GM19238 (cell line): Measurements from ENCODE around the gene HCN3.
"Not testable (repeated sequence)": the region's sequence is repeated elsewhere in the genome, so short reads cannot be mapped to it uniquely, and the experiment has no call there.

ENCODE experiments used
- DNase-seq: peaks from one replicate; pipeline ENCODE4 v3.0.0; 2011; ENCODE audit warnings: low spot score; ENCODE audit not compliant: insufficient read length

Gene HCN3

DNA sequence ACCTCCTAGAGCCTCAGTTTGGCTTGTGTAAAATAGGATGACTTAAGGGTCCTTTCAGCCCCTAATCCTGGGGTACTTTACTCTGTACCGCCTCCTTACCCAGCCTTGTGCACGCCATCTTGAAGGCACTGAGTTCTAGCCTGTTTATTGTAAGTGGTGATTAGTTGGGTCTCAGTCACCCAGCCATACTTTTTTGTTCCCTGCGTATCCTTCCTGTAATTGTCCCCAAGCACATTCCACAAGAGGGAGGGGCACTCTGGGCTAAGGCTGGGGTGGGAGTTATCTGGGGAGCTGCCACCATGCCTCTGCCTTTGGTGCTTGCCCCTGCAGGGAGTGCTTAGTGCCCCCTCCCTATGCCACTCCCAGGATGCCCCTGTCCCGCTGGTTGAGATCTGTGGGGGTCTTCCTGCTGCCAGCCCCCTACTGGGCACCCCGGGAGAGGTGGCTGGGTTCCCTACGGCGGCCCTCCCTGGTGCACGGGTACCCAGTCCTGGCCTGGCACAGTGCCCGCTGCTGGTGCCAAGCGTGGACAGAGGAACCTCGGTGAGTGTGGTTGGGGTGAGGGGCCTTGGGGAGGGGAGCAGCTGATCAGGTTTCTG, 32.3 kb downstream of the HCN3 start:
- no peak for DNase-seq

DNA sequence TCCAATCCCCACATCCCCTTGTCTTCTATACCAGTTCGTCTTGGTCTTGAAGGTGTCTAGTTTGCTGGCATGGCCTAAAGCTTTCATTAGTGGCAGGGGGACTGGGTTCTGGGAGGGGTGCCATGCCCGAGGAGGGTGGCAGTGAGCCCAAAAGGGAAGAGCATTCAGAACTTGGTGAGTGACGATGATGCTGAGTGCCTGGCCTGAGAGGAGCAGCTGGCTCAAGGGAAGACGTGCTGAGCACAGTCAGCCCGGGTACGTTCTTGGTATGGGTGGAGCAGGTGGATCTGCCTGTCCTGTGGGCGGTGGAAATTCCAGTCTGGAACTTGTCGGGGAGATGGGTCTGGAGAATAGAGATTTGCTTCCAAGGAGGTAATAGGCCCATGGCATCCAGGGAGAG, 36.0 kb downstream of the HCN3 start:
- no peak for DNase-seq

DNA sequence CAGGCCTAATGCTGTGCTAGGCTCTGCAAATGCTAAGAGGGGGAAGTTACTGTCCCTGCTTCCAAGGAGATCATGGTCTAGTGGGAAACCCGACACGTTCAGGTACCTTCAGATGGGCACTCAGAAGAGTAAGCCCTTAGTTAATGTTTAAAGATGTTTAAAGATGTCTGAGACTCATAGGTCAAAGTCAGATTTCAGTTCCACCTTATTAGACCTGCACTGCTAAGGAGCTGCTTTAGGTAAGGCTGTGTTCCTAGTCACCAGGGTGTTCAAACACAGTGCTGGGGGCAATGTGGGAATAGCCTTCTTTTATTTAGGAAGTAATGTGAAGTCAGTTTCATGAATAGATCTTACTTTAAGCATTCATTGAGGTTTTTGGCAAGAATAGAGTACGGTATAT, 39.7 kb downstream of the HCN3 start:
- no peak for DNase-seq

DNA sequence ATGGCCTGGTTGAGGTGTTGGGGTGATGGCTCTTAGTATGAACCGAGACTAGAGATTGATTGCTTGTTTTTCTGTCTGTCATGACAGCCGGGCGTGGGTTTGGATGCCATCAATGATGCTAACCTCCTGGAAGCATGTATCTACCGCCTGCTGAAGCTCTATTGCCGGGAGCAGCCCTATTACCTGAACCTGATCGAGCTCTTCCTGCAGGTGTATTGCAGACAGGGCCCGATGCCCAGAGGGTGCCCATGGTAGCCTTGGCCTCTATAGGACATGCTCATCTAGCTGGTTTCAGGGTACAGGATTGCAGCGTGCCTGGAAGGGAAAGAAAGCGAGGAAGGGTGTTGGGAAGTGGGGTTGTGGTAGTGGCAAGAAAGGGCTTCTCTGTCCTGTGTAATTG, 40.8 kb downstream of the HCN3 start:
- DNase-seq, result no peak

DNA sequence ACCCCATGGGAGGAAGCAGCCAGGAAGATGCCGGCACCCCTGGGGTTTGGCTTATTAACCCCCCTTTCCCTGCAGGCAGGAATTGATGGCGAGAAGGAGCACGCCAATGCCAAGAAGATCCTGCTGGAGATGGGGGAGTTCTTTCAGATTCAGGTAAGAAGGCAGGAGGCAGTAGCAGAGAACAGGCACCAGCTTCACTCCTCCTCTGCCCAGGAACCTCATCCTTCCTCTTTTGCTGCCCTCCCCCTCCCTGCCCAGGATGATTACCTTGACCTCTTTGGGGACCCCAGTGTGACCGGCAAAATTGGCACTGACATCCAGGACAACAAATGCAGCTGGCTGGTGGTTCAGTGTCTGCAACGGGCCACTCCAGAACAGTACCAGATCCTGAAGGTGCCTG, 42.3 kb downstream of the HCN3 start:
- no peak for DNase-seq

DNA sequence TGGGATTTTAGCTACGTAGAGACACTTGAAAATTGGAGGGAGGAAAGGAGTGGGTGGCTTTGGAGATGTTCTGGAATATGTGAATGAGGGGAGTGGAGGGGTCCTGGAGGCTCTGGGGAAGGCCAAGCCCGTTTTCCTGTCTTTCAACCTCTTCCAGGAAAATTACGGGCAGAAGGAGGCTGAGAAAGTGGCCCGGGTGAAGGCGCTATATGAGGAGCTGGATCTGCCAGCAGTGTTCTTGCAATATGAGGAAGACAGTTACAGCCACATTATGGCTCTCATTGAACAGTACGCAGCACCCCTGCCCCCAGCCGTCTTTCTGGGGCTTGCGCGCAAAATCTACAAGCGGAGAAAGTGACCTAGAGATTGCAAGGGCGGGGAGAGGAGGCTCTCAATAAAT, 43.0 kb downstream of the HCN3 start:
- no peak for DNase-seq

DNA sequence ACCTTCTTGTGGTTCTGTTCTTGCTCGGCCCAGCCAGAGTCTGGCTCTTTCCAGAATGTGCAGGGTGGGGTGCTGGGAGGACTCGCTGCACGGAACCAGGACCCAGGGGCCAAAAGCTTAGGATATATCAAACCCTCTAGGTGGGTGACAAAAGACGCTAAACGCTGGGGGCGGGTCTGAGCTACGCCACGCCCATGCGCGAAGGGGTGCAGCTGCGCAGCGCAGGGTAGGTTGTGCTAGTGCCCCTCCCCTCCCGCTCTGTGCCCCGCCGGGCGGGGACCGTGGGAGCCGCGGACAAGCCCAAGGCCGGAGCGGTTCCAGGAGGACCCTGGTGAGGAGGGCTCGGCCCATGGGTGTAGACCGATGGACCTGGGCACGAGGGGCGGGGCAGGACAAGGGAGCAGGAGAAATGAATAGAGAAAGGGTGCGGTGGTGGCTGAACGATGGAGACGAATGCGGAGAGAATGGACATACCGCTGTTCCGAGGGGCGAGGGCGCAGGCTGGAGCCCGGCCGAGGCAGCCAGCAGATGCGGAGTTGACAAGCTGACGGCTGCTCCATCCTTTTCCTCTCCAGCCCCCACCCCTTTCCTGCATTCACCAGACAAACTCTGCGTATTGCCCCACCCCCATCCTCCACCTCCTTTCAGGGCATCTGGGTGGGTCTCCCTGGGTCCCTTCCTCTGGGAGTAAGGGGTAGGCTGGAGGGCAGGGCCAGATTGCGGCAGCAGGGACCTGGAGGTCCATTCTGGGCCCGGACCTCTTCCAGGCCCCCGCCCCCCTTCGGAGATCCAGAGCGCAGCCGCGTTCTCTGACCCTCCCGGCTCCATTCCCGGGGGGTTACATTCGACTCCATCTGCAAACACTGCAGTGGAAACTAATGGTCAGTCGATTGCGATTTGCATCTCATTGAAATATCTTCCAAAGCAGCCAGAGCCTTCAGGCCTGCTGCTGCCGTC, 43.7 kb downstream of the HCN3 start, which contains the start of gene RUSC1:
TSS of gene RUSC1 (plus strand) at position 234 of the 957 bp plus-strand sequence. CDS start 880 bp downstream, outside the sequence.
- peak; percentile 68 for DNase-seq

DNA sequence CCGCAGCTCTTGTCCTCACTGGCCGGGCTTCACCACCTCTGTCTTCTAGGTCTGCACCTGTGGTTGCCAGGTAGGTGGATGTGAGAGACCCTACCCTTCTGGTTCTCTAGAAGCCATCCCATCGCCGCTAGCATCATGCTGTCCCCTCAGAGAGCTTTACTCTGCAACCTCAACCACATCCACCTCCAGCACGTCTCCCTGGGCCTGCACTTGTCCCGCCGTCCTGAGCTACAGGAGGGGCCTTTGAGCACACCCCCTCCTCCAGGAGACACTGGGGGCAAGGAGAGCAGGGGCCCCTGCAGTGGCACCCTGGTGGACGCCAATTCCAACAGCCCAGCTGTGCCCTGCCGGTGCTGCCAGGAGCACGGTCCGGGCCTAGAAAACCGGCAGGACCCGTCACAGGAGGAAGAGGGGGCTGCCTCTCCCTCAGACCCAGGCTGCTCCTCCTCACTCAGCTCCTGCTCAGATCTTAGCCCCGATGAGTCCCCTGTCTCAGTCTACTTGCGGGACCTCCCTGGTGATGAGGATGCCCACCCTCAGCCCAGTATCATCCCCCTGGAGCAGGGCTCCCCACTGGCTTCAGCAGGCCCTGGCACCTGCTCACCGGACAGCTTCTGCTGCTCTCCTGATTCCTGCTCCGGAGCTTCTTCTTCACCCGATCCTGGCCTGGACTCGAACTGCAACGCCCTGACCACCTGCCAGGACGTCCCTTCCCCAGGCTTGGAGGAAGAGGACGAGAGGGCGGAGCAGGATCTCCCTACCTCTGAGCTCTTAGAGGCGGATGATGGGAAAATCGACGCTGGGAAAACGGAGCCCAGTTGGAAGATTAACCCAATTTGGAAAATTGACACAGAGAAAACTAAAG, 44.6 kb downstream of the HCN3 start:
- DNase-seq, result no peak

DNA sequence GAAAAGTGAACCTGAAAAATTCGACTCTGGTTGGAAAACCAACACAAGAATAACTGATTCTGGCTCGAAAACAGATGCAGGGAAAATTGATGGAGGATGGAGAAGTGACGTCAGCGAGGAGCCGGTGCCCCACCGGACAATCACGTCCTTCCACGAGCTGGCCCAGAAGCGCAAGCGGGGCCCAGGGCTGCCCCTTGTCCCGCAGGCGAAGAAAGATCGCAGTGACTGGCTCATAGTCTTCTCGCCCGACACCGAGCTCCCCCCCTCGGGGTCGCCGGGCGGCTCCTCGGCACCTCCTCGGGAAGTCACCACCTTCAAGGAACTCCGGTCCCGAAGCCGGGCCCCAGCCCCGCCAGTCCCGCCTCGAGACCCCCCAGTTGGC, 45.3 kb downstream of the HCN3 start:
- DNase-seq, result no peak

DNA sequence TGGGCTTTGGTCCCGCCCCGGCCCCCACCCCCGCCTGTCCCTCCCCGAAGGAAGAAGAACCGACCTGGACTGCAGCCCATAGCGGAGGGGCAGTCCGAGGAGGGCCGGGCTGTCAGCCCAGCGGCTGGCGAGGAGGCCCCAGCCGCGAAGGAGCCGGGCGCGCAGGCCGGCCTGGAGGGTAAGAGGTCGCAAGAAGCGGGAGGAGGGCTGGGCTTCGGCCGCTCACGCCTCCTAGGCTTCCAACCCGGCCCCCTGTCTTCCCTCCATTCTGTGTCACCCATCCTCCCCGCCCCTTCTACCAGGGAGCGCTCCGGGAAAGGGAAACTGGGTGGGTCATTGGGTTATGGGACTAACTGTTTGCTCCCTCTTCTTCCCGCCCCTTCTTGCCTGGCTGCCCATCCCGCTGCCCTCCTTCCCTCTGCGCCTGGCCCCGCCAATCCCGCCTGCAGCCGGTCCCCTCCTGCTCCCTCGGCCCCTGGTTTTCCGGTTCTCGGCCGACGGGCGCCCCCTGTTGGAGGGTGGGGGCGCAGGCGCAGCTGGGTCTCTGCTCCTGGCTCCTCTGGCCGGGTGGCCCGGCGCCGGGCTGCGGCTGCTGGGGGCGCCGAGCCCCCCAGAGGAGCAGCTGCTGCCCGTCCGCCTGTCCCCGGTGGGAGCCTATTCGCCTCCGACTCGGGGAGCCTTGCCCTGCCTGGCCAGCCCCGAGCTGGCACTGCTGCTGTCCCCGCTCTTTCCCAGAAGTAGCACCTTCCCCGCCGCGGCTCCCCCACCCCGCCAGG, 45.9 kb downstream of the HCN3 start:
- peak; percentile 81 for DNase-seq

DNA sequence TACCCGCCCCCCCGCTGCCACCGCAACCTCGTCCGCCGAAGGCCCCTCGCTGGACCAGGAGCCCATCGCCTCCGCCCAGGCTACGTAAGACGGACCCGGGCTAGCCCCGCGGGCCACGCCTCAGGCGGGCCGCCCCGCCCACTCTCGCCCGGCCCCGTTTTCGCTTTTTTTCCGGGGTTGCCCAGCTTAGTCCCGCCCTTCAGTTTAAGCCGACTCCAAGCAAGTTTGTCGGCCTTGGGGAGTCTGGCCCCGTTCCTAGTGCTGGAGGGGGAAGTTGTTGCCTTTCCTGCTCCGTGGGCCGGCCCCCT, 46.4 kb downstream of the HCN3 start:
- peak; percentile 68 for DNase-seq

DNA sequence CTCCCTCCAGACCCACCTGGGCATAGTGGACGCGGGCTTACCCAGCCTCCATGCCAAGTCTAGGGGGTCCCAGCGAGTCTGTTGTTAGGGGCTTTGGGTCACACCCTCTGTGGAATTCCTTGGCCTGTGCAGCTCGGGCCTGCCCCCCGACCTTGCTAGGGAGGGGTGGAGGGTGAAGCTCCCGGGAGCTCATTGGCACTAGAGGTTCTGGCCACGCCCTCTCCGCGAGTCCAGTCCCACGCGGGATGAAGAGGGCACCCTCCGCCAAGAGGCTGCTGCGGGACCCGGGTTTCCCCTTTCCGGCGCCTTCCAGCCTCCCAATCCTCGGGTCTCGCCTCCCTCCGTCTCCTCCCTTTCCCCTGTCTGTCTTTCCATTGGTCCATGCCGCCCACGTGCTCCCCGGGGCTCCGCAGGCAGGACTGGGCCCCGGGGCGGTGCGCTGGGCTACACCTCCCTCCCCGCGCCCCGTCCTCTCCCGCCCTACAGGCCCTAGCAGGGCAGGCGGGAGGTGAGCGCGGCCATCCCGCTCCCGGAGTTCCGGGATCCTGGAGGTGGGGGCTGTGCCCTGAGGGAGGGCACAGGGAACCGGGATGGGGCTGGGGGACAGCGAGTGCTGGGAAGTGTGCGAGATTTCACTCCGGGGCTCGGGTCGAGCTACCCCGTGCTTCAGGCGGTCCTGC, 46.9 kb downstream of the HCN3 start:
- DNase-seq, result peak; percentile 91

DNA sequence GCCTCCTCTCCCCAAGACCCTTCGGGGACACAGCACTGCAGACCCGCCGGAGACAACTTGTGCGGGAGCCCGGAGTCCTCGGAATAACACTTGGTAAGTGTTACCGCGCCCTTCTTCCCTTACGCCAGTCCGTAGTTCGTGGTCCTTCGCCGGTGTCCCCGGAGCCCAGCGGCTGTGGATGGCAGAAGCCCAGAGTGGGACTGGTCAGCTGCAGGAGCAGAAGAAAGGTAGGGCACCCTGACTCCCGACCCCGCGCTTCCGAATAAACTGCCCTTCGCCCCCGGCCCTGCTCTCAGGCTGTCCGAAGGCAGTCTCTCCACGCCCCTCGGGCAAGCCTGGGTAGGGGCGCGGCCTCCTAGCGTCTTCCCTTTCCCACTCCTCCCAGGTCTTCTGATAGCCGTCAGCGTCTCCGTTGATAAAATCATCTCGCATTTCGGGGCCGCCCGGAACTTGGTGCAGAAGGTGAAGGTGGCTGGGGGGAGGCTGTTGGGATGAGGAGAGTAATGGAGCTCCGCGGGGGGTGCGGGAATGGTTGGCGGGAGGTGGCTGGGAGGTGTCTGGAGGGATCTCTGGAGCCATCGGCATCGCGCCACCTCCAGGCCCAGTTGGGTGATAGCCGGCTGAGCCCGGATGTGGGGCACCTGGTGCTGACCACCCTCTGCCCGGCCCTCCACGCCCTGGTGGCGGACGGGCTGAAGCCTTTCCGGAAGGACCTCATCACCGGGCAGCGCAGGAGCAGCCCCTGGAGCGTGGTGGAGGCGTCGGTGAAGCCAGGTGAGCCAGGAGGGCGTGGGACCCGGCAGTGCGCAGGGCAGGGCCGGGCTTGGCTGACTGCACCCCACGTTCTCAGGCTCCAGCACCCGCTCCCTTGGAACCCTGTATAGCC, 47.7 kb downstream of the HCN3 start:
- DNase-seq, result no peak

DNA sequence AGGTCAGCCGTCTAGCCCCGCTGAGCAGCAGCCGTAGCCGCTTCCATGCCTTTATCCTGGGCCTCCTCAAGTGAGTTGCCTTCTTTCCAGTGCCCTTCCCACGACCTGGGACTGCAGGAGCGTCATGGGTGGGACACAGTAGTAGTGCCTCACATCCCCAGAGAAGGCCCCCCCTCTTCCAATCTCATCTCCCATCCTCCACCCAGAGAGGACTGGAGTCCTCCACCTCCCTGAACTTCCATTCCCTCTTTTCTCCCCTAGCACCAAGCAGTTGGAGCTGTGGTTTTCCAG, 48.3 kb downstream of the HCN3 start:
- DNase-seq, result no peak

DNA sequence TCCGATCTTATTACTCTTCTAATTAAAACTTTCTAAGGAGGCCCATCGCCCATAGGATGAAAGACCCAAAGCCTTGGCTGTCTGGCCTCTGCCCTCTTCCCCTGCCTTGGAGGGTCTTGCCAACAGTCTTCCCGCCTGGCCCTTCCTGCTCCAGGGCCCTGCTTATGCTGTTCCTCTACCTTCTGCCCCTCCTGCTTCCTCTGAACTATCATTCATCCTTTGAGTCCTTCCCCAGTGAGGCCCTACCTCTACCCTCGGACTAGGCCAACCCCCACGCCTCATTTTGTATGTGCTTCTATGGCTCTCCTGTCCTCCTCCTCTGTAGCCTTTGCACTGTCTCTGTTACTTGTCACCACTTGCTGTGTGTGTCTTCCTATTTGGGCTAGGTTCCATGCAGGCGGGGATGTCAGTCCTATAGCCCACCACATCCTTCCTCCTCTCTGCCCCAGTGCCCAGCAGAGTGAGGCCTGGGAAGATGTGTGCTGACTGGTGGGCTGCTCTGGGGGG, 48.8 kb downstream of the HCN3 start:
- no peak for DNase-seq

DNA sequence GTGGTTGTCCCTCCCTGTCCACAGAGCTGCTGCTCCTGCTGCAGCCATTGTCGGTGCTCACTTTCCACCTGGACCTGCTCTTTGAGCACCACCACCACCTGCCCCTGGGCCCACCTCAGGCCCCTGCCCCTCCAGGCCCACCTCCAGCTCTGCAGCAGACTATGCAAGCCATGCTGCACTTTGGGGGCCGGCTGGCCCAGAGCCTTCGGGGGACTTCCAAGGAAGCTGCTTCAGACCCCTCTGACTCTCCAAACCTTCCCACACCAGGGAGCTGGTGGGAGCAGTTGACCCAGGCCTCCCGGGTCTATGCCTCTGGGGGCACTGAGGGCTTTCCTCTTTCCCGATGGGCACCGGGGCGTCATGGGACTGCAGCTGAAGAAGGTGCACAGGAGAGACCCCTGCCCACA, 49.4 kb downstream of the HCN3 start:
- DNase-seq, result no peak

DNA sequence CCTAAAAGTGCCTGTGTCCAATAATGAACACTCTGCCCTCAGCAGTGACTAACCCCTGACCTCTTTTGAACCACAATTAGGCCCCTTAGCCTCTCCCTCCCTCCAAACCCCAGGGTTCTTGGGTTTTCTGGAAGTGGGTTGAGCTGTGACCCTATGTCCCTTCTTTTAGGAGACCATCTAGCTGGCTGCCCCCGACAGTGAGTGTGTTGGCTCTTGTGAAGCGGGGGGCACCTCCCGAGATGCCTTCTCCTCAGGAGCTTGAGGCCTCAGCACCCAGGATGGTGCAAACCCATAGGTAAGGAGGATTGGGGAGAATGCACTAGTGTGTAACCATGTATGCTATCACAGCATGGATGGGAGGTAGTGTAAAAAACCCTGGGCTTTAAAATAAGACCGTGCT, 50.7 kb downstream of the HCN3 start:
- no peak for DNase-seq

DNA sequence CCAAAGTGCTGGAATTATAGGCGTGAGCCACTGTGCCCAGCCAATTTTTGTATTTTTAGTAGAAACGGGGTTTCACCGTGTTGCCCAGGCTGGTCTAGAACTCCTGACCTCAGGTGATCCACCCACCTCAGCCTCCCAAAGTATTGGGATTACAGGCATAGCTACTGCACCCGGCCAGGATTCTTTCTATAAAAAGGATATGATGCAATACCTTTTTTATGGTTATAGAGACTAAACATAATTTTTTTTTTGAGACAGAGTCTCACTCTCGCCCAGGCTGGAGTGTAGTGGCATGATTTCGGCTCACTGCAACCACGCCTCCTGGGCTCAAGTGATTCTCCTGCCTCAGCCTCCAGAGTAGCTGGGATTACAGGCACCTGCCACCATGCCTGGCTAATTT, 51.6 kb downstream of the HCN3 start:
- DNase-seq, result not testable (repeated sequence)

DNA sequence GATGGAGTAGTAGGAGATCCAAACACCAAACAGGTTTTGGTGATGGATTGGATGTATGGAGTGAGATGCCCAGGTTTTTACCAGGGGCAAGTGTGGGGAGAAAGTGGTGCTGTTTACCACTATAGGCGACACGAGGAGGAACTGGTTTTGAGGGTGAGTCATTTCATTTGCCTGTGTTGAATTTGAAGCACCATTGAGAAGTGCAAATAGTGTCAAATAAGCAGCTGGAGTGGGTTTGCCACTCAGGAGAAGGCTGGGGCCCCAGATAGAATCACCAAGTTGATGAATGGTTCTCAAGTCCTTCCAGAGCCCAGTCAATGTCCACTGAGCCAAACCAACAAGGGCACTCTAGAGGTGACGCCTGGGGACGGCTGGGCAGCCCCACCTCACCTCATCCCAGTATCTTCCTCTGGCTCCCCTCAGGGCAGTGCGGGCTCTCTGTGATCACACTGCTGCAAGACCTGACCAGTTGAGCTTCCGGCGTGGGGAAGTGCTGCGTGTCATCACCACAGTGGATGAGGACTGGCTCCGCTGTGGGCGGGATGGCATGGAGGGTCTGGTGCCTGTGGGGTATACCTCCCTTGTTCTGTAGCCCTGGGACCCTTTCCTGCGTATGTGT, 52.8 kb downstream of the HCN3 start:
- DNase-seq, result no peak
